HEK293T (cell line): ENCODE data around the gene MGST2.

ENCODE experiments used
- FOXA1 ChIP-seq: fragments of 450-650 bp; IDR thresholded peaks from 2 replicates; pipeline ENCODE4 v1.6.1; 2016; ENCODE audit warnings: mild to moderate bottlenecking
- FOXM1 ChIP-seq: fragments of 450-650 bp; IDR thresholded peaks from 2 replicates; pipeline ENCODE4 v1.6.1; 2017; ENCODE audit warnings: mild to moderate bottlenecking, borderline replicate concordance
- LEF1 ChIP-seq: fragments of 450-650 bp; IDR thresholded peaks from 2 replicates; pipeline ENCODE4 v1.6.1; 2017; ENCODE audit warnings: mild to moderate bottlenecking, borderline replicate concordance
- SP1 ChIP-seq: fragments of 450-650 bp; IDR thresholded peaks from 2 replicates; pipeline ENCODE4 v1.6.1; 2017
- SUZ12 ChIP-seq: fragments of 450-650 bp; IDR thresholded peaks from 2 replicates; pipeline ENCODE4 v1.6.1; 2016; ENCODE audit warnings: mild to moderate bottlenecking

- no peak for TF ChIP-seq FOXA1
- no peak for TF ChIP-seq LEF1
- TF ChIP-seq SP1, result no peak
- TF ChIP-seq FOXM1, result no peak
- no peak for TF ChIP-seq SUZ12
Measured at GRCh38 chr4:139633195-139633594, 32.4 kb upstream of the MGST2 start.
